Fibroblast of skin of right quadriceps (primary cell): ENCODE data around the gene TPST2.
A peak's percentile ranks its signal among the peaks of the same experiment; 100 is the strongest.

Experiments
- DNase-seq: peaks from one replicate; pipeline ENCODE4 v3.0.0-alpha.2; 2013

The TPST2 gene

GRCh38 chr22:26579331-26579886 is 10.5 kb downstream of the TPST2 start:
- no peak for DNase-seq

GRCh38 chr22:26577081-26577480 is 12.9 kb downstream of the TPST2 start:
- DNase-seq = no peak

- peak; percentile 44 for DNase-seq
These were observed 13.8 kb downstream of the TPST2 start for GRCh38 chr22:26576026-26576680.

- DNase-seq = no peak
These were observed 15.8 kb downstream of the TPST2 start for GRCh38 chr22:26574001-26574723.

GRCh38 chr22:26573026-26573662 is 16.8 kb downstream of the TPST2 start:
- peak; percentile 53 for DNase-seq

- no peak for DNase-seq
These were observed 18.9 kb downstream of the TPST2 start for GRCh38 chr22:26570864-26571525.

GRCh38 chr22:26570115-26570514 is 19.8 kb downstream of the TPST2 start:
- DNase-seq = no peak

GRCh38 chr22:26568207-26568706 is 21.7 kb downstream of the TPST2 start:
- DNase-seq = peak; percentile 18

- DNase-seq = no peak
These were observed 22.3 kb downstream of the TPST2 start for GRCh38 chr22:26567610-26568009.

GRCh38 chr22:26566994-26567393 is 22.9 kb downstream of the TPST2 start:
- no peak for DNase-seq

GRCh38 chr22:26565889-26566288 is 24.0 kb downstream of the TPST2 start:
- no peak for DNase-seq

GRCh38 chr22:26565181-26565580 is 24.8 kb downstream of the TPST2 start:
- DNase-seq = no peak

GRCh38 chr22:26564672-26565071 is 25.3 kb downstream of the TPST2 start:
- DNase-seq = no peak

GRCh38 chr22:26564181-26564580 is 25.8 kb downstream of the TPST2 start:
- no peak for DNase-seq

GRCh38 chr22:26563022-26563421 is 26.9 kb downstream of the TPST2 start:
- no peak for DNase-seq

- no peak for DNase-seq
These were observed 28.0 kb downstream of the TPST2 start for GRCh38 chr22:26561756-26562417.

- DNase-seq = no peak
These were observed 29.9 kb downstream of the TPST2 start for GRCh38 chr22:26559961-26560575.

GRCh38 chr22:26558248-26558895 is 31.6 kb downstream of the TPST2 start:
- peak; percentile 22 for DNase-seq

- no peak for DNase-seq
These were observed 33.0 kb downstream of the TPST2 start for GRCh38 chr22:26556904-26557303.

- DNase-seq = no peak
These were observed 34.5 kb downstream of the TPST2 start for GRCh38 chr22:26555478-26555877.

- DNase-seq = no peak
These were observed 35.0 kb downstream of the TPST2 start for GRCh38 chr22:26554956-26555355.
